H4 (cell line): ENCODE results near the gene HID1. TPM values are rescaled to one million over a fixed set of nuclear protein-coding genes. Genes with fewer than 3 reads are reported as not detected.

ENCODE experiments used
- DNase-seq: peaks from one replicate; pipeline ENCODE4 v3.0.0-alpha.2; 2015; ENCODE audit warnings: low spot score
- total RNA-seq: library from RNA; depleted of rRNA; stranded (reverse); fragments of >200 nt; shearing (Covaris generic); gene quantifications from 2 replicates; pipeline ENCODE4 v1.2.3, GENCODE V29; 2014

The HID1 gene
- total RNA-seq, 1 experiment from 2014 or later, result 0.15 TPM

DNA sequence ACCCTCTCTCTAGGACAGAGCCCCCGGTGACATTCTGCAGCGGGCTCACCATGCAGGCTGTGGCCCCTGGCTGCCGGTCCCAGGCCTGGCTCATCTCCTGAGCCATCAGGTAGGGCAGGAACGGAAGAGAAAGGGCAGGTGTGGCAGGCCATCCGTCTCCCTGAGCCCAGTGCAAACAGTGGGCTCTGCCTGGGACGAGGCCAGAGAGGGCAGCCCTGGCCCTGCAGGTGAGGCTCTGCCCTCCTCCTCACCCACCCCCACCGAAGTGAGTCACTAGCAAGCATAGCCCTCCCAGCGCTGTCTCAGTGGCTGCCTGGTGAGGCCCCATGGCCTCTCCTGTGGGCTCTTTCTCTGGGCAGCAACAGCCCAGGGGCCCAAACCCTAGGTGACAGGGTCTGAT is 22.4 kb downstream of the HID1 start:
- DNase-seq, result no peak

- DNase-seq, result no peak
Observed at GRCh38 chr17:74949455-74950115, 23.0 kb downstream of the HID1 start.

DNA sequence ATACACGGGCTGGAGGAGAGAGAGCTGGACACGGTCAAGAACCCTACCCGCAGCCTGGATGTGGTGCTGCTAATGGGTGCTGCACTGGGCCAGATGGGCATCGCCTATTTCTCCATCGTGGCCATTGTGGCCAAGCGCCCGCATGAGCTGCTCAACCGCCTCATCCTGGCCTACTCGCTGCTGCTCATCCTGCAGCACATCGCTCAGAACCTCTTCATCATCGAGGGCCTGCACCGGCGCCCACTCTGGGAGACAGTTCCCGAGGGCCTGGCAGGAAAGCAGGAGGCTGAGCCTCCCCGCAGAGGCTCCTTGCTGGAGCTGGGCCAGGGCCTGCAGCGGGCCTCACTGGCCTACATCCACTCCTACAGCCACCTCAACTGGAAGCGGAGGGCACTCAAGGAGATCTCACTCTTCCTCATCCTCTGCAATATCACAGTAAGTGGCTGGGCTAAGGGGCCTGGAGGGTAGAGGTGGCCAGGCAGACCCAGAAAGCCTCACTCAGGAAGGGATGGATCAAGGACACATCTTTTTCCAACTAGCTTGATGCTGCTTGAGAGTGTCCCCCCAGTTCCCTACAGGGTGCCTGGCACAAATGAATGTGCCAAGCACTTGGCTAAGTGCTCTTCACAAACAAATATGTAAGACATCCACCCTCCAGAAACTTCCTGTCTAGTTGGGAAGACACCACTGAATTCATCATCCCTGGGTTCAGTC is 25.4 kb downstream of the HID1 start:
- no peak for DNase-seq

GRCh38 chr17:74946641-74947040 is 25.9 kb downstream of the HID1 start:
- DNase-seq, result no peak

DNA sequence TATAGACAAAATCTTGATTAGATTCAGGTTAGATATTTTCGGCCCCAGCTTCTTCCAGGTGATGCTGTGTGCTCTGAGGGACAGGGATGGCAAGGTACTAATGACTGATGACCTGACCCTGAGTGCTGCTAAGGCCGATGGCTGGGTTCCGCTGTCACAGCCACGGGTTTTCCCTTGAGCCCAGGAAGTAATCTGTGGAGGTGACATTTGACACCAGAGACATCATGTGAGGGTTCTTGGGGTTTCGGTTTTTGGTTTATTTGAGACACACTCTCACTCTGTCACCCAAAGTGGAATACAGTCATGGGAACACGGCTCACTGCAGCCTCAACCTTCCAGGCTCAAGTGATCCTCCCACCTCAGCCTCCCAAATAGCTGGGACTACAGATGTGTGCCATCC is 27.0 kb downstream of the HID1 start:
- no peak for DNase-seq

- DNase-seq, result no peak
Observed at GRCh38 chr17:74943808-74944522, 28.6 kb downstream of the HID1 start.

- DNase-seq, result no peak
Observed at GRCh38 chr17:74941128-74941725, 31.3 kb downstream of the HID1 start.

DNA sequence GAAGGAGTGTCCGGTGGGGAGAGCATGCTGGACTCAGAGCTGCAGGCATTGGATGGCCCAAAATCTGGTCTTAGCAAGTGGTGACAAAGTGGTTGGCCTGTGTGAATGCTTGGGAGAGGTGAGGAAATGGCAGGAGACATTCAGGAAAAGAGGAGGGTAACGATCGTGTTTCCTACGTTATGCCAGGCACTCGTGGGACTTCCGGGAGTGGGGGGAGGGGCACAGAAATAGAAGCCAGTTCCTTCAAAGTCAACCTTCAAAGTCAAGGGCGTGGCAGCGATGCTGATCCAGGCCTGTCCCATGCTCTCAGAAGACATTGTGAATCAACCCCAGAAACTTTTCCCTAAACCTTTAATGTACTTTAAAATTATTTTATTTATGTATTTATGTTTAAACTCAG is 33.0 kb downstream of the HID1 start:
- no peak for DNase-seq

- DNase-seq, result no peak
Observed at GRCh38 chr17:74938194-74938950, 34.2 kb downstream of the HID1 start.

- DNase-seq, result no peak
Observed at GRCh38 chr17:74937064-74938051, 35.2 kb downstream of the HID1 start.

DNA sequence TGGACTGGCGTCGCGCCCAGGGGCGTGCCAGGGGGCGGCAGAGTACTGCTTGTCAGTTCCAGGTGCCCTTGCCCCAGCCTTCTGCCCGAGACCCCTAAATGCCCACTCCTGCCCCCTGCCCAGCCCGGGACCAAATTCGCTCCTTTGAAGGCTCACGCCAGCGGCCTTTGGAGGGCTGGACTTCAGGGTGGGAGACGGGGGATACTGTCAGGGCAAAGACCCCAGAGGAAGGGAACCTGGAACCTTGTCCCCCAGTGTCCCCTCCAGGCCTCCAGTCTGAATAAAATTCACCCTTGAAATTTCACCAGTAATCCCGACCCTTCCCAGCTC is 36.1 kb downstream of the HID1 start:
- no peak for DNase-seq

DNA sequence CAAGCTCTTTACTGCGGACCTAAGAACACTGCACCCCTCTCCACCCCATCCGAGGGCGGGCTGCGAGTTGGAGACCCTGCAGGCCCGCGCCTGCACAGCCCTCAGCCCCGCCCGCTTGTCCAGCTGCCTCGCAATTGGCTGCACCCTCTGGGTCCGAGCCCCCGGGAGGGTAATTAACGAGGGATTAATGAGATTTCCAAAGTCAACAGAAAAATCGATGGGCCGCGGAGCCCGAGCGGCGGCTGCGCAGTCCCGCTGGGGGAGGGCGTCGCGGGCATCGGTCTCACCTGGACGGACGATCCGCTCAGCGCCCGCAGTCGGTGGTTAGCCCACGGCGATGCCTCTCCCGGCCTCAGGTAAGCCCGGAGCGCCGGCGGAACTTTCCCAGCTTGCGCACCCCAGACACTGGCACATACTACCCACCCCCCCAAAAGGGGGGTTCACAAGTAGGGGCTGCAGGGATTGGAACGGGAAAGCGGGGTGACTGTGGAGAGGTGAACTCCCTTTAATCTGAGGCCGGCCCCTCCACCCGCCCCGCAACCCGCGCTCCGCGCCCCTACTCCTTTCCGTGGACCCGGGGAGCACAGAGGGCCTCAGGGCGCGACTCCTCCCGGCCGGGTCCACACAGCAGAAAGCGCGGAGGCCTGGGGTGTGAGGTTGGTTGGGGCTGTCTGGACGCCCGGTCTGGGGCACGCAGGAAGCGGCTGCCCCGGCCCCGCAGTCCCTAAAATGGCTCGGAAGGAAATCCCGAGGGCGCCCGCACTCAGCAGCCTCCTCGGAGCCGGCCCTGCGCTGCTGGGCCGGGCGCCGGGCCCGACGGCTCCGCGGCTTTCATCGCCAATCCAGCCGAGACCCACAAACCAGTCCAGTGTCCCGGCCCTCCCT is 36.7 kb downstream of the HID1 start, which contains the start of gene OTOP3:
TSS of gene OTOP3 (plus strand) at position 314 of the 885 bp plus-strand sequence. CDS start at position 338, 24 bp downstream.
- no peak for DNase-seq

- no peak for DNase-seq
Observed at GRCh38 chr17:74935048-74935447, 37.5 kb downstream of the HID1 start.

GRCh38 chr17:74930535-74931036 is 42.0 kb downstream of the HID1 start:
- DNase-seq, result no peak

GRCh38 chr17:74928786-74929185 is 43.8 kb downstream of the HID1 start:
- DNase-seq, result no peak

- DNase-seq, result no peak
Observed at GRCh38 chr17:74925242-74925641, 47.3 kb downstream of the HID1 start.

- DNase-seq, result no peak
Observed at GRCh38 chr17:74924250-74924948, 48.2 kb downstream of the HID1 start, which contains the start of gene OTOP2. OTOP2 (plus strand) TSS chr17:74924273; CDS start chr17:74924633, 360 bp downstream.

DNA sequence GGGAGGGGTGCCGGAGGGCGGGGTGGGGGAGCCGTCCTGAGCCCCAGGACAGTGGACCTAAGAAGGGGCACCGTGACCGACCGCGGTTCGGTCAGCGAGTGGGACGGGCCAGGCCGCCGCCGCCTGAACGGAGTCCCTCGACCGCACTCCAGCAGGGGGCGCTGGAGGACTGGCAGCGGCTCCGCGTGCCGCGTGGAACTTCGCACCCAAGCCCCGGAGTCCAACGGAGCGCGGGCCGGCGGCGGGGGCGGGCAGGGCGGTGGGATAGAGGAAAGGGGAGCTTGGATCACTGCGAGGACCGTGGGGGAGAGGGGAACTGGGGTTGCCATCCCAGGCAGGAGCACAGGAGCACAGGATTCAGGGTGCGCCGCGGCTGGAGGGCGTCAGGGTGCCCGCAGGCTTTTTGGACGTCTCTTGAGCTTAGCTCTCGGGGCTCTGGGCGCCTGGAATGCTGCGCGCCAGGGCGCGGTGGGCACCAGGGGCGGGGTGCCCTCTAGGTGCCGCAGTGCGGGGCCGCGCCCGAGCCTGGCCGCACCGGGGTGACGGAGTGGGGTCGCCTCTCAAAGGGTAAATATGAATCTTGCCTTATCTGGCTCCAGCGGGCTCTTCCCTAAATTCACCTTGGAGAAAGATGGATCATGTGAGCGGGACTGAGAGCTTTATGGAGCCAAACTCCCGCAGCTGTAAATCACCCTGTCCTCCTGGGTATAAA is 48.9 kb downstream of the HID1 start:
- DNase-seq, result no peak
